ENCODE results near the gene DGKH. TPM values are rescaled to one million over a fixed set of nuclear protein-coding genes. Genes with fewer than 3 reads are reported as not detected.

Gene DGKH
- total and polyA plus RNA-seq, 3 experiments from 2014 or later = 2.5 to 10.9 (median 10.2) TPM

DNA sequence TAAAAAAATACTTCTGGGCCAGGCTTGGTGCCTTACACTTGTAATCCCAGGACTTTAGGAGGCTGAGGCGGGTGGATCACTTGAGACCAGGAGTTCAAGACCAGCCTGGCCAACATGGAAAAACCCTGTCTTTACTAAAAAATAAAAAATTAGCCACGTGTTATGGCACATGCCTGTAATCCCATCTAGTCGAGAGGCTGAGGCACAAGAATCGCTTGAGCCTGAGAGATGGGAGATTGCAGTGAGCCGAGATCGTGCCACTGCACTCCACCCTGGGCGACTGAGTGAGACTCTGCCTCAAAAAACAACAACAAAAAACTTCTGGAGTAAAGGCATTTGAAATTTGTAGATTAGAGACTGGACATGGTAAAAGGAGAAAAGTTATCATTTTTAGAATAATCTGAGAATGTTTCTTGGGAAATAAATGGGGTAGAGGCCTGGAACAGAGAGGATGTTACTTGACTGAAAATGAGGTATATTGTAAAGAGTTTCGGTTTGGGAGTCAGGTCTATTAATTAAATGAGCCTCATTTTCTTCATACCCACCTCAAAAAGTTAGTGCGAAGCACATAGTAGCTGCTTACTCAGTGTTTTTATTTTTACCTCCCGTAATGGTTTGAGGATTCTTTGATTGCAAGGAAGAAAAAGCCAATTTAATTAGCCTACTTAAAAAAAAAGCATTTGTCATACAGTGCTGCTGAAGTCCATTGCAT is 226.1 kb downstream of the DGKH start:
- H3K9me3 Mint-ChIP-seq = no peaks in the 10 kb centered on the region
- peaks cover 0 to 10% (median 0%) of the 10 kb centered on the region in 3 donors for H3K36me3 Mint-ChIP-seq
- peak overlapping the region; percentile 34 for H3K27ac ChIP-seq (ENCODE audit: low read depth, low read length)
- ChIA-PET POLR2A (no interaction called here), CTCF (no interaction called here)
- H3K4me3 Mint-ChIP-seq = peak overlapping the region in 6 of 7 donors; percentile 31 to 93 (median 72)
- DNase-seq = no peak
- H3K4me3 ChIP-seq (ENCODE audit: low read length) = no peak overlapping the region
- no peaks in the 10 kb centered on the region for H3K27me3 Mint-ChIP-seq
- no peaks in the 10 kb centered on the region for H3K27me3 ChIP-seq (ENCODE audit: insufficient read depth, low read length, poor library complexity, severe bottlenecking)
- no peaks in the 10 kb centered on the region for H3K36me3 ChIP-seq (ENCODE audit: insufficient read depth, low read length)
- peaks cover 56 to 63% (median 60%) of the 10 kb centered on the region in 3 donors for H3K4me1 Mint-ChIP-seq
- no peaks in the 10 kb centered on the region for H3K9me3 ChIP-seq (ENCODE audit: low read length)
- peak overlapping the region; percentile 1 to 88 (median 72) for H3K27ac Mint-ChIP-seq
- peaks cover 43% of the 10 kb centered on the region for H3K4me1 ChIP-seq (ENCODE audit: insufficient read depth, low read length)

DNA sequence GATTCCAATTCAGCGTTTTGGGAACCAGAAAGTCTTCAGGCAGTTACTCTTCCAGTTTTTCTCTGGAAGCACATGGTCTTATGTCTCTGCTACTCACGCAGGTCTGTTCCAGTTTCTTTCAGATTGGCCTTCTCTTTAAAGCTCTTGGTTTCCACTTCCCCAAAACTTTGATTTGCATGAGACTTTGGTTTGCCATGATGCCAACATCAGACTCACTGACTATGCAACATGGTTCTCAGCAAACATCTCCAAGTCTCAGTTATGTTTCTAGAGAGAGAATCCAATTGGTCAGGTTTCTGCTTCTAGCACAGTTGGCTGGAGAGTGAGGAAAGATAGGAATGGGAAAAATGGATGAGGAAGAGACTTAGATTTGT is 226.6 kb downstream of the DGKH start:
- H3K4me3 Mint-ChIP-seq = peak overlapping the region in 3 of 7 donors; percentile 9 to 49 (median 36)
- ChIA-PET CTCF (no interaction called here), POLR2A (no interaction called here)
- H3K27me3 ChIP-seq (ENCODE audit: insufficient read depth, low read length, poor library complexity, severe bottlenecking) = no peaks in the 10 kb centered on the region
- no peak overlapping the region for H3K4me3 ChIP-seq (ENCODE audit: low read length)
- no peaks in the 10 kb centered on the region for H3K9me3 Mint-ChIP-seq
- H3K9me3 ChIP-seq (ENCODE audit: low read length) = no peaks in the 10 kb centered on the region
- no peak for DNase-seq
- peaks cover 49% of the 10 kb centered on the region for H3K4me1 ChIP-seq (ENCODE audit: insufficient read depth, low read length)
- H3K27me3 Mint-ChIP-seq = no peaks in the 10 kb centered on the region
- H3K4me1 Mint-ChIP-seq = peaks cover 56 to 62% (median 59%) of the 10 kb centered on the region in 3 donors
- peaks cover 0 to 10% (median 0%) of the 10 kb centered on the region in 3 donors for H3K36me3 Mint-ChIP-seq
- peak overlapping the region in 6 of 8 donors; percentile 6 to 88 (median 32) for H3K27ac Mint-ChIP-seq
- peak overlapping the region; percentile 34 for H3K27ac ChIP-seq (ENCODE audit: low read depth, low read length)
- no peaks in the 10 kb centered on the region for H3K36me3 ChIP-seq (ENCODE audit: insufficient read depth, low read length)

DNA sequence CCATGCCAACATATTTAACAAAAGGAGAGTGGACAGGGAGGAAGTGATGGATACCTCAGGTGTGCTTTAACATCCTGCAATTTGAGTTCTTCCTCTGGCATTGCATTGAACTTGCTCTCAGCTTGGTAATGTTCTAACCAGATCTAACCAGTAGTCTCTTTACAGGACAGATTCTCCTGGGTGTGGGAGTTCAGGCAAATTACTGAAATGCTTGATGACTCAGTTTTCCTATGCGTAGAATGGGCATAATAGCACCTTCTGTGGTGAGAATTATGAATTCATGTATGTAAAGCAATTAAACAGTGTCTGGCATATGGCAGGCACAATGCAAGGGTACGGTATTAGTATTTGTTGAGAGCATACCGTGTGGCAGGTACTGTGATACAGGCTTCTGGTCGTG is 227.1 kb downstream of the DGKH start:
- peak overlapping the region in 7 of 8 donors; percentile 6 to 88 (median 36) for H3K27ac Mint-ChIP-seq

DNA sequence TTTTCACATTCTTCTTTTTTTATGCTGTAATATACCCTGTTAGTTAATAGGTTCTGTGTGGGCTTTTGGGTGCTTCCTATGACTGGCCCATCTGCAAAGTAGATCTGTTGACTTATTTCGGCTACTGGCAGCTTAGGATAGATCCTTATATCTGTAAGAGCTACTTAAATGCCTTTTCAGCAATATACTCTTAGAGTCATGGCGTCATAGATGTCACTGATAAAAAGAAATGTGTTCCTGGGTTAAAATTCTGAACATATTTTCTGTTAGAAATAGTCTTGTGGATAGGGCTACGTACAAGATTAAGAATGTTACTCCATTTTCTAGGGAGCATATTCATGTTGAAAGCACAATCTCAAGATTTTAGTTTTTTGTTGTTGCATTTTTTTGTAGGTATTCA is 228.2 kb downstream of the DGKH start:
- Histone ChIP-seq H3K4me1 (ENCODE audit: insufficient read depth, low read length) (peaks cover 45% of the 10 kb centered on the region), H3K27ac (ENCODE audit: low read depth, low read length) (no peak overlapping the region), H3K9me3 (ENCODE audit: low read length) (no peaks in the 10 kb centered on the region), H3K27me3 (ENCODE audit: insufficient read depth, low read length, poor library complexity, severe bottlenecking) (no peaks in the 10 kb centered on the region), H3K4me3 (ENCODE audit: low read length) (no peak overlapping the region), H3K36me3 (ENCODE audit: insufficient read depth, low read length) (no peaks in the 10 kb centered on the region)
- peaks cover 43 to 46% (median 44%) of the 10 kb centered on the region in 3 donors for H3K4me1 Mint-ChIP-seq
- peak overlapping the region in 5 of 7 donors; percentile 16 to 43 (median 28) for H3K4me3 Mint-ChIP-seq
- H3K27me3 Mint-ChIP-seq = no peaks in the 10 kb centered on the region
- DNase-seq = no peak
- CTCF ChIA-PET = no interaction called here
- H3K27ac Mint-ChIP-seq = peak overlapping the region in 4 of 8 donors; percentile 6 to 36 (median 31)
- H3K36me3 Mint-ChIP-seq = peaks cover 0 to 8% (median 0%) of the 10 kb centered on the region in 3 donors
- POLR2A ChIA-PET = no interaction called here
- no peaks in the 10 kb centered on the region for H3K9me3 Mint-ChIP-seq

More for the DNA sequence above, 227.1 kb downstream of the DGKH start:
- Mint-ChIP-seq H3K4me3 (peak overlapping the region in 4 of 7 donors; percentile 13 to 49 (median 26)), H3K36me3 (peaks cover 0 to 10% (median 0%) of the 10 kb centered on the region in 3 donors), H3K4me1 (peaks cover 53 to 58% (median 55%) of the 10 kb centered on the region in 3 donors), H3K27me3 (no peaks in the 10 kb centered on the region), H3K9me3 (no peaks in the 10 kb centered on the region)
- no peak overlapping the region for H3K27ac ChIP-seq (ENCODE audit: low read depth, low read length)
- H3K9me3 ChIP-seq (ENCODE audit: low read length) = no peaks in the 10 kb centered on the region
- no peak for DNase-seq
- H3K27me3 ChIP-seq (ENCODE audit: insufficient read depth, low read length, poor library complexity, severe bottlenecking) = no peaks in the 10 kb centered on the region
- POLR2A ChIA-PET = no interaction called here
- no peaks in the 10 kb centered on the region for H3K36me3 ChIP-seq (ENCODE audit: insufficient read depth, low read length)
- CTCF ChIA-PET = no interaction called here
- H3K4me3 ChIP-seq (ENCODE audit: low read length) = no peak overlapping the region
- H3K4me1 ChIP-seq (ENCODE audit: insufficient read depth, low read length) = peaks cover 49% of the 10 kb centered on the region

DNA sequence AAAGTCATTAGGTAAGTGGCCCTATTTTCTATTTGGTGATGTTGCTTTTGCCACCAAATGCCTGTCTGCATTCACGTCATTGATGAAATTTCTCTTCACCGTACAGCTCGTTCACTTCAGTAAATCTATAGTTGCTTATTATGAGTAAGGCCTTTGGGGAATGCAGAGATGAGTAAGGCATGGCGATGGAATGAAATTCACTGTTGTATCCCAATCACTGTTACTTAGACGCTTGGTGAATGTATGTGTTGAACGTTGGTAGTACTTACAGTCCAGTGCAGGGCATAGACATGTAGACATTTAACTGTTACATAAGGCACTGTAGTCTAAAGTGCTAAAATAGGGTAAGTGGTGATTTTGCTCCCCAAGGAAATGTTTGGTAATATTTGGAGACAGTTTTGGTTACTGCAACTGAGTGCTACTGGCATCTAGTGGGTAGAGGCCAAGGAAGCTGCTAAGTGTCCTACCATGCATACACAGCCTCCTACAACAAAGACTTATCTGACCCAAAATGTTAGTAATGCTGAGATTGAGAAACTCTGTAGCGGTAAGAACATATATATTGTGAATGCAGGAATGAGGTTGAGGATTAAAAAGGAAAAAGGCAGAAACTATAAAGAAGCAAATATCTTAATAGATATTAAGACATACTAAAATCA is 229.3 kb downstream of the DGKH start:
- H3K9me3 ChIP-seq (ENCODE audit: low read length) = no peaks in the 10 kb centered on the region
- Mint-ChIP-seq H3K4me1 (peaks cover 46 to 47% (median 46%) of the 10 kb centered on the region in 3 donors), H3K27ac (peak overlapping the region in 7 of 8 donors; percentile 2 to 20 (median 14)), H3K36me3 (peaks cover 0 to 1% (median 0%) of the 10 kb centered on the region in 3 donors), H3K9me3 (no peaks in the 10 kb centered on the region), H3K4me3 (peak overlapping the region in 4 of 7 donors; percentile 1 to 30 (median 12)), H3K27me3 (no peaks in the 10 kb centered on the region)
- no peak overlapping the region for H3K27ac ChIP-seq (ENCODE audit: low read depth, low read length)
- POLR2A ChIA-PET = no interaction called here
- no peak for DNase-seq
- CTCF ChIA-PET = no interaction called here
- H3K27me3 ChIP-seq (ENCODE audit: insufficient read depth, low read length, poor library complexity, severe bottlenecking) = no peaks in the 10 kb centered on the region
- no peaks in the 10 kb centered on the region for H3K36me3 ChIP-seq (ENCODE audit: insufficient read depth, low read length)
- H3K4me3 ChIP-seq (ENCODE audit: low read length) = no peak overlapping the region
- H3K4me1 ChIP-seq (ENCODE audit: insufficient read depth, low read length) = peaks cover 45% of the 10 kb centered on the region

DNA sequence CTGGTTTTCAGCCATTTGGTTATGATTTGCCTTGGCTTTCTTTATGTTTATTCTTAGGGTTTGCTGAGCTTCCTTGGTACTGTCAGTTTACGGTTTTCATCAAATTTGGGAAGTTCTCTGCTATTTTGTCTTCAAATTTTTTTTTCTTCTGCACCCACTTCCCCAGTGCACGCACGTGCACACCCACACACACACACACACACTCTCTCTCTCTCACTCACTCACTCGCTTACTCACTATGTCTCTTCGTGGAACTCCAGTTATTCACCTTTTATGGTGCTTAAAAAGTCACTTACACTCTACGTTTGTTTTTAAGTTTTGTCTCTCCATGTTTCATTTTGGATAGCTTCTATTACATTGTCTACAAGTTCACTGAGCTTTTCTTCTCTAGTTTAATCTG is 230.6 kb downstream of the DGKH start:
- no peaks in the 10 kb centered on the region for H3K9me3 Mint-ChIP-seq
- no peak overlapping the region for H3K4me3 Mint-ChIP-seq
- ChIA-PET CTCF (no interaction called here), POLR2A (no interaction called here)
- H3K4me1 Mint-ChIP-seq = peaks cover 43 to 47% (median 46%) of the 10 kb centered on the region in 3 donors
- Histone ChIP-seq H3K9me3 (ENCODE audit: low read length) (no peaks in the 10 kb centered on the region), H3K27me3 (ENCODE audit: insufficient read depth, low read length, poor library complexity, severe bottlenecking) (no peaks in the 10 kb centered on the region), H3K36me3 (ENCODE audit: insufficient read depth, low read length) (no peaks in the 10 kb centered on the region), H3K27ac (ENCODE audit: low read depth, low read length) (no peak overlapping the region), H3K4me1 (ENCODE audit: insufficient read depth, low read length) (peaks cover 44% of the 10 kb centered on the region), H3K4me3 (ENCODE audit: low read length) (no peak overlapping the region)
- no peak for DNase-seq
- H3K27ac Mint-ChIP-seq = no peak overlapping the region
- no peaks in the 10 kb centered on the region for H3K27me3 Mint-ChIP-seq
- H3K36me3 Mint-ChIP-seq = peaks cover 0 to 5% (median 0%) of the 10 kb centered on the region in 3 donors

DNA sequence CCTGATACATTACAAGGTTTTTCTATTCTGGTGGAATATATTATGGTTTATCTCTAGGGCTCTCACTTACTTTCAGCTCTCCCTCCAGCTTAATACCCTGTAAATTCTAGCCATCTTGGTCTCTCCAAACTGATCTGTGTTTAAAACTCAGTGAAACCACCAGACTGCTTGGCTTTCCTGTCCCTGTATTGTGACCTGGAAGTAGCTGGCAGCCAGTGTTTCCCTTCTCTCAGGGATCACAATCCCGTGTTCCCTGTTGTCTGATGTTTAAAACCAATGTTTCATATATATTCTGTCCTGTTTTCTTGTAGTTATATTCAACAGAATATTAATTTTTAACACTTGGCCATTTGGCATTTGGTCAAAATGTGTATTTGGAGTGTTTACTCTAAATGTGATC is 231.5 kb downstream of the DGKH start:
- Histone ChIP-seq H3K9me3 (ENCODE audit: low read length) (no peaks in the 10 kb centered on the region), H3K27me3 (ENCODE audit: insufficient read depth, low read length, poor library complexity, severe bottlenecking) (no peaks in the 10 kb centered on the region), H3K4me1 (ENCODE audit: insufficient read depth, low read length) (peaks cover 44% of the 10 kb centered on the region), H3K27ac (ENCODE audit: low read depth, low read length) (no peak overlapping the region), H3K4me3 (ENCODE audit: low read length) (no peak overlapping the region), H3K36me3 (ENCODE audit: insufficient read depth, low read length) (no peaks in the 10 kb centered on the region)
- ChIA-PET CTCF (no interaction called here), POLR2A (no interaction called here)
- Mint-ChIP-seq H3K4me1 (peaks cover 41 to 46% (median 43%) of the 10 kb centered on the region in 3 donors), H3K27ac (no peak overlapping the region), H3K9me3 (no peaks in the 10 kb centered on the region), H3K27me3 (no peaks in the 10 kb centered on the region), H3K36me3 (peaks cover 0 to 5% (median 0%) of the 10 kb centered on the region in 3 donors), H3K4me3 (no peak overlapping the region)
- DNase-seq = no peak

DNA sequence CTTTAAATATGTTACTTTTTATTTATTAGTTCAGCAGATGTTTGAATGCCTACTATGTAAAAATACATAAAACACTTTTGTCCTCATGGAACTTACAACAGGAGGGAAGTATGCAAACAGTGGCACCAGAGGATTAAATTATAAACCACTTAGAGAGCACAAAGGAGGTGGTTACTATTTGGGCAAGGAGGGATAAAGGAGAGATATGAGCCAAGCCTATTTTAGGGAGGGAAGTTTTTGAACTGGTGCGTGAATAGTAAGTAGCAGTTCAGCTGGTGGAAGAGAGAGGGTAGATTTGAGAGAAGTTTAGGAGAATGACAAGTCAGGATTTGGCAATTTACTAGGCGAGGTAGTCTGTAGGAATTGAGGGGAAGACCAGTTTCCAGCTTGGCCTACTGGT is 232.1 kb downstream of the DGKH start:
- H3K27me3 Mint-ChIP-seq = no peaks in the 10 kb centered on the region
- no peaks in the 10 kb centered on the region for H3K9me3 ChIP-seq (ENCODE audit: low read length)
- peaks cover 39% of the 10 kb centered on the region for H3K4me1 ChIP-seq (ENCODE audit: insufficient read depth, low read length)
- no peaks in the 10 kb centered on the region for H3K36me3 ChIP-seq (ENCODE audit: insufficient read depth, low read length)
- no peaks in the 10 kb centered on the region for H3K27me3 ChIP-seq (ENCODE audit: insufficient read depth, low read length, poor library complexity, severe bottlenecking)
- no peak overlapping the region for H3K27ac Mint-ChIP-seq
- peaks cover 40 to 46% (median 43%) of the 10 kb centered on the region in 3 donors for H3K4me1 Mint-ChIP-seq
- no peak overlapping the region for H3K4me3 ChIP-seq (ENCODE audit: low read length)
- peaks cover 0 to 8% (median 2%) of the 10 kb centered on the region in 3 donors for H3K36me3 Mint-ChIP-seq
- ChIA-PET POLR2A (no interaction called here), CTCF (no interaction called here)
- no peaks in the 10 kb centered on the region for H3K9me3 Mint-ChIP-seq
- no peak overlapping the region for H3K27ac ChIP-seq (ENCODE audit: low read depth, low read length)
- DNase-seq = no peak
- no peak overlapping the region for H3K4me3 Mint-ChIP-seq
